HL-60/S4 treated with retinoic acid at 250 ng/mL for 4 days and 3 days (cell line): ENCODE data around the gene SLC26A4.

ENCODE experiments used
- in situ Hi-C: fragments of 300-500 bp; cut with MboI; formaldehyde crosslinking; loops from 2 replicates; pipeline ENCODE4 v1.7.0; 2022; ENCODE audit warnings: low sequenced_read_pairs

SLC26A4 gene

DNA sequence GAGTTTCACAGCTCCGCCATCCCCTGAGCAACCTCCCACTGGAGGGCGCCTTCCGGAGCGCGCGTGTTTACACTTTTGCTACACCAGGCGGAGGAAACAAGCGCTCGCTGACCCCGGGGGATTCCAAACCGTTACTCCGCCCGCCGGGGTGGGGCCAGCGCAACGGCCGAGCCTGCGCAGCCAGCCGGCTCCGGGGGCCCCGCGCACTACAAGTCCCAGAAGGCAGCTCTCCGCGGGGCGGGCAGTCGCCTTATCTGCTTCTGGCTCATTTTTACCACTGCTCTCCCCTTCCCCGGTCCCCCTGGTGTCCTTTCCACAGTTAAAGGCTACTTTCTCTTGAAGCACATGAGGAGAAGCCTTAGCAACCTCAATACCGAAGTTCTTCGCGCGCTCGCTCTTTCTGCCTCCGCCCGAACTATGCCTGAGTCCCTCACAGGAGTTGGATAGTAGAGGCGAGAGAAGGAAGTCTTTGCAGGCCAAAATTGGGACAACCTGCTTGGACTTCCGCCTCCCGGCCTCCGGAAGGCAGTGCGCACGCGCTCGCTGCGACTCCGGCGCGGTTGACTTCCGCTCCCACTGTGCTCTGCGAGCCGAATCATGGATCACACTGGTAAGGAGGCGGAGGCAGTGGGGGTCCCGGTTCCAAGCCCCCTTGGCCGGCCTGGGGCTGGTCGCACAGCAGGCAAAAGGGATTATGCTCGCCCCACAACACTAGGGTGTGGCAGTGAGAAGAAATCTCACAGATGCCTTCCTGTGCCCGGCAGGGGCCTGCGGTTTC, 83.1 kb downstream of the SLC26A4 start, which contains the start of gene CBLL1:
CBLL1 (plus strand) TSS at position 576 of the 778 bp plus-strand sequence; CDS start at position 598, 22 bp downstream.
- in situ Hi-C loops = loop anchor here (25.0 kb wide), 1 partner anchor 556 kb away; no protein-coding TSS in a partner anchor

GRCh38 chr7:107744345-107744750, 83.7 kb downstream of the SLC26A4 start:
- in situ Hi-C loops = loop anchor here (25.0 kb wide), 1 partner anchor 557 kb away; no protein-coding TSS in a partner anchor

DNA sequence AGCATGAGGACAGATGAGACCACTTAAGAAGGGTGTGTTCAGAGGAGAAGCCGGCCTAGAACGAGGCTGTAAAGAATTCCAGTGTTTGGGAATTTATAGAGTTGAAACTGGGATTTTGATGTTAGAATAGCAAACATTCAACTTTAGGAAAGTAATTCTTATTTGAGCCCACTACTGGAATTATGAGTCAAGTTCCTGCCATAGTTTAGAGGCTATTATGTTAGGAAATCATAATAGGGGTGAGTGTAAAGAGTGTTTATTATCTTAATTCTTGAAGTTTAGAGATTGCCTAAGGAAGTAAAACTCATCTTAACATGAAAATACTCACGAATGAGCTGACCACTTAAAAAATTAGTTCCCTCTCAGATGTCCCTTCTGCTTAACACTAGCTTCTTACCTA, 85.4 kb downstream of the SLC26A4 start:
- in situ Hi-C loops = loop anchor here (25.0 kb wide), 1 partner anchor 559 kb away; no protein-coding TSS in a partner anchor

DNA sequence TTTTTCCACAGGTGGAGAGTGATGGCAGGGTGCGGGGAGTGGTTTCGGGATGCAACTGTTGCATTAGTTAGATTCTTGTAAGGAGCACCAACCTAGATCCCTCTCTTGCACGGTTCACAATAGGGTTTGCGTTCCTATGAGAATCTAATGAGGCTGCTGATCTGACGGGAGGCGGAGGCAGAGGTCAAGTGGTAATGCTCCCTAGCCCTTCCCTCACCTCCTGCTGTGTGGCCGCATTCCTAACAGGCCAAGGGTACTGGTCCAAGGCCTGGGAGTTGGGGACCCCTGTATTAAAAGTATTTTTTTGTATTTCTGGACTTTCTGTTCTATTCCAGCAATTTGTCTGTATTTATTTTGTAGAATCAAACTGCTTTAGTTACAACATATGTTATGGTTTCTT, 90.5 kb downstream of the SLC26A4 start:
- in situ Hi-C loops = no loop called here

- in situ Hi-C loops = no loop called here
Observed at GRCh38 chr7:107754642-107755041, 94.0 kb downstream of the SLC26A4 start.

DNA sequence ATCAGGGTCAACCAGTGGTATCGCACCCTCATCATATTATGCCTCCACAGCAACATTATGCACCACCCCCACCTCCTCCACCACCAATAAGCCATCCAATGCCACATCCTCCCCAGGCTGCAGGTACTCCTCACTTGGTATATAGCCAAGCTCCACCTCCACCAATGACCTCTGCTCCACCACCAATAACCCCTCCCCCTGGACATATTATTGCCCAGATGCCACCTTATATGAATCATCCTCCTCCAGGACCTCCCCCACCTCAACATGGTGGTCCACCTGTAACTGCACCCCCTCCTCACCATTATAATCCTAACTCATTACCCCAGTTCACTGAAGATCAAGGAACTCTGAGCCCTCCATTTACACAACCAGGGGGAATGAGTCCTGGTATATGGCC, 98.0 kb downstream of the SLC26A4 start:
- in situ Hi-C loops = no loop called here

GRCh38 chr7:107767391-107767790, 106.8 kb downstream of the SLC26A4 start:
- in situ Hi-C loops = no loop called here
